Stomach (tissue), 9 donors: ENCODE measurements around the gene LY86. TPM values are rescaled to one million over a fixed set of nuclear protein-coding genes. Genes with fewer than 3 reads are reported as not detected.

ENCODE experiments used
- DNase-seq, 2 donors: peaks; one replicate each; pipeline versions ENCODE4 v3.0.0 to v3.0.0-alpha.2; 2013 to 2019
- H3K27ac ChIP-seq, 5 donors: fragments of 200-600 bp in 4 of 5; sonication (generic) in 4 of 5; one replicate each; pipeline ENCODE4 v1.5.1; 2013 to 2019; ENCODE audit warnings: mild to moderate bottlenecking in 1 of 5, moderate library complexity in 1 of 5
- H3K27me3 ChIP-seq, 3 donors: fragments of 200-600 bp; sonication (generic); one replicate each; pipeline ENCODE4 v1.5.1; 2017 to 2019; ENCODE audit warnings: mixed run types in 1 of 3
- H3K36me3 ChIP-seq, 4 donors: fragments of 200-600 bp; sonication (generic); 1 replicate in 3 of 4; 2 replicates in 1 of 4; pipeline ENCODE4 v1.5.1; 2016 to 2019
- H3K4me1 ChIP-seq, 4 donors: fragments of 200-600 bp; sonication (generic); one replicate each; pipeline ENCODE4 v1.5.1; 2016 to 2019
- H3K4me3 ChIP-seq, 4 donors: fragments of 200-600 bp; sonication (generic) in 3 of 4; one replicate each; pipeline ENCODE4 v1.5.1; 2016 to 2019; ENCODE audit warnings: mild to moderate bottlenecking in 1 of 4
- H3K9me3 ChIP-seq, 4 donors: fragments of 200-600 bp; sonication (generic); one replicate each; pipeline ENCODE4 v1.5.1; 2016 to 2019
- EP300 ChIP-seq: sonication (generic); formaldehyde crosslinking; IDR thresholded peaks from one replicate; pipeline ENCODE4 v1.6.1; 2017; ENCODE audit warnings: antibody characterized with exemption
- POLR2A ChIP-seq, 4 donors: fragments of 450-650 bp; IDR thresholded peaks; one replicate each; pipeline ENCODE4 v1.6.1; 2016; ENCODE audit warnings: antibody characterized with exemption in 4 of 4, control low read depth in 2 of 4, mild to moderate bottlenecking in 1 of 4, moderate library complexity in 1 of 4
- POLR2AphosphoS5 ChIP-seq, 3 donors: sonication (generic); formaldehyde crosslinking; IDR thresholded peaks; one replicate each; pipeline ENCODE4 v1.6.1; 2016; ENCODE audit warnings: antibody characterized with exemption in 3 of 3
- WGBS, 5 donors: extraction: QIAGEN DNeasy Blood & Tissue Kit in 3 of 5; methylation state at CpG; one replicate each; pipeline versions ENCODE4 v1.1.5 to v1.1.7; 2013 to 2018; 5-methylcytosine and 5-hydroxymethylcytosine counted together
- intact Hi-C: fragments of 100-400 bp; cut with DNase I; formaldehyde crosslinking; loops from one replicate; pipeline ENCODE4 v1.15.1; 2023; ENCODE audit warnings: low total_unique reads
- polyA plus RNA-seq, 3 donors: library from polyadenylated mRNA; stranded (reverse); fragments of 200-250 nt; gene quantifications; one replicate each; pipeline ENCODE4 v1.2.3, GENCODE V29; 2013
- total RNA-seq, 5 donors: library from RNA; depleted of rRNA; stranded (reverse); fragments of >200 nt; gene quantifications; one replicate each; pipeline versions ENCODE4 v1.1.0 to v1.2.3, GENCODE V29; 2014 to 2016
- TF ChIP-seq, protein P1 (sequence below), 7 experiments: fragments of 450-650 bp in 4 of 7; fragments of 200-600 bp in 3 of 7; sonication (generic) in 3 of 7; IDR thresholded peaks; one replicate each; pipeline ENCODE4 v1.5.1; 2016 to 2019; ENCODE audit warnings: antibody characterized with exemption in 7 of 7, control low read depth in 2 of 7, mild to moderate bottlenecking in 1 of 7
- donor health status: healthy with polysubstance abuse.
- donor health status: Bipolar disorder and iron deficiency.
- donor health status: healthy.

The LY86 gene
- total and polyA plus RNA-seq, 8 donors: 2.4 to 3.6 (median 2.7) TPM; not detected in 3

DNA sequence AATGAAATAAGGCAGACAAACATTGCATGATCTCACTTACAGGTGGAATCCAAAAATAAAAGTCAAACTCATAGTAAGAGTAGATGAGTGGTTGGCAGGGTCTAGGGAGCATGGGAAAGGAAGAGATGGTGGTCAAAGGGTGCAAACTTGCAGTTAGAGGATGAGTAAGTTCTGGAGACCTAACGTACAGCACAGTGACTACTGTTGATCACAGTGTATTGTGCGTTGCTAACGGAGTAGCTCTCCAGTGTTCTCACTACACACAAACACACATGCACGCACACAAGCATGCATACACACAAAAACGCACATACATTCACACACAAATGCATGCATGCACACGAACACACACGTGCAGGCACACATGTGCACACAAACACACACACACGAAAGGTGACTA lies 54.9 kb downstream of the LY86 start:
- Histone ChIP-seq H3K27ac (no peak overlapping the region), H3K4me1 (no peaks in the 10 kb centered on the region), H3K4me3 (no peak overlapping the region), H3K36me3 (no peaks in the 10 kb centered on the region), H3K27me3 (no peaks in the 10 kb centered on the region), H3K9me3 (no peaks in the 10 kb centered on the region)
- TF ChIP-seq POLR2AphosphoS5 (IDR thresholded peaks at IDR 0.05) (no peak), EP300 (no peak), POLR2A (IDR thresholded peaks at IDR 0.05) (no peak)
- TF ChIP-seq, protein P1, sequence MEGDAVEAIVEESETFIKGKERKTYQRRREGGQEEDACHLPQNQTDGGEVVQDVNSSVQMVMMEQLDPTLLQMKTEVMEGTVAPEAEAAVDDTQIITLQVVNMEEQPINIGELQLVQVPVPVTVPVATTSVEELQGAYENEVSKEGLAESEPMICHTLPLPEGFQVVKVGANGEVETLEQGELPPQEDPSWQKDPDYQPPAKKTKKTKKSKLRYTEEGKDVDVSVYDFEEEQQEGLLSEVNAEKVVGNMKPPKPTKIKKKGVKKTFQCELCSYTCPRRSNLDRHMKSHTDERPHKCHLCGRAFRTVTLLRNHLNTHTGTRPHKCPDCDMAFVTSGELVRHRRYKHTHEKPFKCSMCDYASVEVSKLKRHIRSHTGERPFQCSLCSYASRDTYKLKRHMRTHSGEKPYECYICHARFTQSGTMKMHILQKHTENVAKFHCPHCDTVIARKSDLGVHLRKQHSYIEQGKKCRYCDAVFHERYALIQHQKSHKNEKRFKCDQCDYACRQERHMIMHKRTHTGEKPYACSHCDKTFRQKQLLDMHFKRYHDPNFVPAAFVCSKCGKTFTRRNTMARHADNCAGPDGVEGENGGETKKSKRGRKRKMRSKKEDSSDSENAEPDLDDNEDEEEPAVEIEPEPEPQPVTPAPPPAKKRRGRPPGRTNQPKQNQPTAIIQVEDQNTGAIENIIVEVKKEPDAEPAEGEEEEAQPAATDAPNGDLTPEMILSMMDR (IDR thresholded peaks at IDR 0.05): no peak
- DNase-seq: no peak
- WGBS, 5 donors: 86 to 91% (median 89%) methylated on average over 8 of the region's 8 CpGs
- intact Hi-C loops: no loop called here

DNA sequence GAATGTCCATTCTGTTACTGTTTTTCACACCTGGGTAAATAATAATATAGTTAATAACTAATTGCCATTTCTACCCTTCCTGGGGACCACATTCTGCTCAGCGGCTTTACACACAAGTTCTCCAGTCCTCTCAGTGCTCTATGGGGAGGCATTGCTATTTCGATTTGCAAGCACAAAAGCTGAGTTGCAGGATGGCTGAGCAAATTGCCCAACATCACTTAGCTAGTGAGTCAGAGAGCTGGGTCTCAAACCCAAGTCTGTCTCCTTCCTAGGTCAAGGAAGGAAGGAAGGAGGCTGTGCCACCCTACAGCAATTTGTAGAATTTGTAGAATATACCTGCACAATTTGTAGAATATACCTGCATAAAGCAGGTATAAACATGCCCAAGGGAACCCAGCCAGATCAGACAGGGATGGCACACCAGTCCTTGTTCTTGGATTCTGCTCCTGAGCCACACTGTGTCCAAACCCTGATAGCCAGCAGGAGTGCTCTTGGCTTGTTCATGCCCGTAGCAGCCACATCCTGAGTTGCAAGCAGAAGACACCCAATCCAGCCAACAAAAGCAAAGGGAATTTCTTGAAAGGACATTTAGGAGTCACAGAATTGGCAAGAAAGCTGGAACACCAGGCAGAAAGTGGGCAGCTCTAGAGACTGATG lies 56.9 kb downstream of the LY86 start:
- whole genome bisulfite sequencing, 5 donors: 71 to 95% (median 88%) methylated on average over 3 of the region's 3 CpGs
- Histone ChIP-seq H3K36me3 (no peaks in the 10 kb centered on the region), H3K9me3 (no peaks in the 10 kb centered on the region), H3K27me3 (no peaks in the 10 kb centered on the region), H3K27ac (no peak overlapping the region), H3K4me3 (no peak overlapping the region), H3K4me1 (no peaks in the 10 kb centered on the region)
- intact Hi-C loops: no loop called here
- DNase-seq: no peak
- TF ChIP-seq EP300: no peak
- TF ChIP-seq, protein P1 (IDR thresholded peaks at IDR 0.05): no peak
- no peak for TF ChIP-seq POLR2AphosphoS5 (IDR thresholded peaks at IDR 0.05)
- TF ChIP-seq POLR2A (IDR thresholded peaks at IDR 0.05): no peak

DNA sequence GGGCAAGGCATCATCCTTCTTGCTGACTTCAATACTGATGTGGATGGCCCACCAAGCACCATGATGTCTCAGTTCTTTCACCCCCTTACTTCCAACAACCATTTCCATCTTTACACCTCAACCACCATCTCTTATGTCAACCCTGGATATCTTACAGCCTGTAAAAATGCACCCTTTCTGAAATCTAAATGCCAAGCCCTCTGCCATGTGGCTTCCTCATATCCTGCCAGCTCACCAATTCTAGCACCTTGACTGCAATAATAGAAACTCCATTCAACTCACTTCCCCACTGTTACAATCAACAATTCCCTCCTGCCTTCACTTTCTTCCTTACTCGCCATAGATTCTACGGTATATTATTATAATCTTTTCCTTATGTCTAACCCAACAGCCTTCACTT lies 57.9 kb downstream of the LY86 start:
- no peaks in the 10 kb centered on the region for H3K9me3 ChIP-seq
- 76 to 97% (median 93%) methylated on average over 2 of the region's 2 CpGs for WGBS, 5 donors
- H3K27me3 ChIP-seq: no peaks in the 10 kb centered on the region
- no peak overlapping the region for H3K27ac ChIP-seq
- no peak for DNase-seq
- TF ChIP-seq POLR2AphosphoS5 (IDR thresholded peaks at IDR 0.05): no peak
- no peak for TF ChIP-seq EP300
- TF ChIP-seq, protein P1 (IDR thresholded peaks at IDR 0.05): no peak
- TF ChIP-seq POLR2A (IDR thresholded peaks at IDR 0.05): no peak
- H3K4me3 ChIP-seq: no peak overlapping the region
- intact Hi-C loops: no loop called here
- H3K4me1 ChIP-seq: no peaks in the 10 kb centered on the region
- H3K36me3 ChIP-seq: no peaks in the 10 kb centered on the region

DNA sequence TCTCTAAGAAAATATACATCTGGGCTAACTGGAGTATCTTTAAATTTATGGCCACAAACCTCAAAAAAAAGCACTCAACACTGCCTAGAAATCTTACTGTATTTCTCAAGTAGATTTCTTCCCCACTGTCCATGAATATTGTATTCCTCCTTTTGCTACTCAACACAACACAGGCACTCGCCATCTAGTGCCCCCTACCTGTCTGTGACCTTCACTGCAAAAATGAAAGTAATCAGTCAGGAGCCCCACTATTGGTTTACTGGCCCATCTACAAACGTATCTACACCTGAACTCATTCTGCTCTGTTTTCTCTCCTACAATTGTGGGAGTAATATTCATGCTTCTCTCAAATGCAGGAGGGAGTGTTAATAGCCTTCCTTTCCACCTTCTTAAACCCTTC lies 58.3 kb downstream of the LY86 start:
- H3K4me3 ChIP-seq: no peak overlapping the region
- no peak for TF ChIP-seq POLR2A (IDR thresholded peaks at IDR 0.05)
- TF ChIP-seq EP300: no peak
- no peak for TF ChIP-seq POLR2AphosphoS5 (IDR thresholded peaks at IDR 0.05)
- TF ChIP-seq, protein P1 (IDR thresholded peaks at IDR 0.05): no peak
- intact Hi-C loops: no loop called here
- DNase-seq: no peak
- H3K27ac ChIP-seq: no peak overlapping the region
- H3K36me3 ChIP-seq: no peaks in the 10 kb centered on the region
- WGBS, 5 donors: 46 to 65% (median 54%) methylated on average over 2 of the region's 2 CpGs
- no peaks in the 10 kb centered on the region for H3K9me3 ChIP-seq
- H3K27me3 ChIP-seq: no peaks in the 10 kb centered on the region
- no peaks in the 10 kb centered on the region for H3K4me1 ChIP-seq
